Prostate gland (tissue), 2 donors: ENCODE data around the gene MSX1.

Experiments used
- CTCF ChIP-seq, 4 experiments: fragments of 200-600 bp in 2 of 4; fragments of 450-650 bp in 2 of 4; sonication (generic) in 2 of 4; IDR thresholded peaks; 1 replicate in 3 of 4; 2 replicates in 1 of 4; pipeline ENCODE4 v1.5.1; 2016 to 2019; ENCODE audit warnings: antibody characterized with exemption in 4 of 4, mild to moderate bottlenecking in 2 of 4, moderate library complexity in 2 of 4
- POLR2AphosphoS5 ChIP-seq: sonication (generic); formaldehyde crosslinking; IDR thresholded peaks from one replicate; pipeline ENCODE4 v1.6.1; 2017; ENCODE audit warnings: antibody characterized with exemption

GRCh38 chr4:4840351-4840750, 19.1 kb upstream of the MSX1 start:
- TF ChIP-seq CTCF (IDR thresholded peaks at IDR 0.05): no peak
- no peak for TF ChIP-seq POLR2AphosphoS5
